GM12878 (cell line): ENCODE measurements around the gene PAPPA. TPM values are rescaled to one million over a fixed set of nuclear protein-coding genes. Genes with fewer than 3 reads are reported as not detected.

Source experiments
- ATAC-seq: fragments of 200-7000 bp; cut with Tn5 transposase; 3 replicates; pipeline ENCODE4 v1.9.1; 2020; ENCODE audit warnings: mild to moderate bottlenecking, moderate library complexity
- BruUV-seq: library from RNA; stranded (reverse); fragments of 400-500 nt; replicated peaks from 2 replicates; lab custom pipeline; 2021; lab: Mats Ljungman, UMichigan
- CTCF ChIA-PET: fragments of 300-600 bp; sonication (Branson Sonifier 250); formaldehyde crosslinking; extraction: SDS; loops from one replicate; lab custom pipeline; 2021; ENCODE audit warnings: inconsistent platforms; lab: Yijun Ruan, JAX
- POLR2A ChIA-PET: fragments of 350-600 bp; formaldehyde crosslinking; extraction: SDS; loops from one replicate; lab custom pipeline; 2021; ENCODE audit warnings: inconsistent platforms; lab: Charles Lee
- RAD21 ChIA-PET: fragments of 300-600 bp; sonication (Branson Sonifier 250); formaldehyde crosslinking; loops from one replicate; lab custom pipeline; 2023; ENCODE audit warnings: antibody characterized with exemption; ENCODE audit not compliant: unreplicated experiment; lab: Charles Lee
- SMC1A ChIA-PET: fragments of 300-600 bp; sonication (Branson Sonifier 250); formaldehyde crosslinking; loops from one replicate; lab custom pipeline; 2023; ENCODE audit not compliant: unreplicated experiment, uncharacterized antibody; lab: Charles Lee
- DNase-seq: peaks from one replicate; pipeline ENCODE4 v3.0.0-alpha.2; 2011; ENCODE audit warnings: low read depth, low spot score
- FAIRE-seq: peaks from 3 replicates; lab custom pipeline; 2011; peaks lifted over from hg19 to GRCh38; lab: Jason Lieb, UNC
- H2AFZ ChIP-seq: 2 replicates; pipeline ENCODE4 v1.6.0; 2011; ENCODE audit warnings: low read depth, low read length, control low read depth; ENCODE audit not compliant: control insufficient read depth
- H3K27ac ChIP-seq: 2 replicates; pipeline ENCODE4 v1.5.1; 2011; ENCODE audit warnings: control low read depth; ENCODE audit not compliant: control insufficient read depth, insufficient read depth
- H3K27me3 ChIP-seq, 2 experiments: replicated peaks in 1 of 2; 2 replicates each; pipeline versions ENCODE4 v1.6.0 to v1.6.1; 2011; ENCODE audit warnings: low read length in 1 of 2; ENCODE audit not compliant: control insufficient read depth in 2 of 2, insufficient read depth in 2 of 2
- H3K36me3 ChIP-seq, 2 experiments: 2 replicates each; pipeline ENCODE4 v1.5.1; 2011; ENCODE audit warnings: low read length in 1 of 2; ENCODE audit not compliant: control insufficient read depth in 2 of 2, insufficient read depth in 2 of 2
- H3K4me1 ChIP-seq: 2 replicates; pipeline ENCODE4 v1.6.1; 2011; ENCODE audit warnings: mild to moderate bottlenecking, low read length, moderate library complexity, mixed read lengths; ENCODE audit not compliant: control insufficient read depth, insufficient read depth
- H3K4me2 ChIP-seq: 2 replicates; pipeline ENCODE4 v1.6.0; 2011; ENCODE audit warnings: control low read depth; ENCODE audit not compliant: control insufficient read depth, insufficient read depth
- H3K4me3 ChIP-seq: fragments of 200-600 bp; sonication (generic); 2 replicates; pipeline ENCODE4 v1.5.1; 2016
- H3K79me2 ChIP-seq: 2 replicates; pipeline ENCODE4 v1.6.0; 2011; ENCODE audit warnings: low read length; ENCODE audit not compliant: control insufficient read depth, insufficient read depth
- H3K9ac ChIP-seq: 2 replicates; pipeline ENCODE4 v1.8.0; 2011; ENCODE audit warnings: low read length, control low read depth, mixed read lengths; ENCODE audit not compliant: control insufficient read depth, insufficient read depth
- H3K9me3 ChIP-seq: replicated peaks from 3 replicates; pipeline ENCODE4 v1.5.1; 2011; ENCODE audit warnings: mild to moderate bottlenecking, low read length; ENCODE audit not compliant: control insufficient read depth, insufficient read depth
- H4K20me1 ChIP-seq: 2 replicates; pipeline ENCODE4 v1.6.0; 2011; ENCODE audit not compliant: control insufficient read depth, insufficient read depth
- MTA3 ChIP-seq: IDR thresholded peaks from 2 replicates; pipeline ENCODE4 v1.6.1; 2012; ENCODE audit warnings: low read length, inconsistent platforms, borderline replicate concordance
- NFIC ChIP-seq: IDR thresholded peaks from 2 replicates; pipeline ENCODE4 v1.6.1; 2012; ENCODE audit warnings: low read depth, mild to moderate bottlenecking, inconsistent platforms, low read length, moderate library complexity
- SMAD1 ChIP-seq: fragments of 450-650 bp; IDR thresholded peaks from 2 replicates; pipeline ENCODE4 v1.6.1; 2018; ENCODE audit warnings: mild to moderate bottlenecking, low read depth; ENCODE audit not compliant: partially characterized antibody
- SUPT20H ChIP-seq: IDR thresholded peaks from 2 replicates; pipeline ENCODE4 v1.6.1; 2011; ENCODE audit warnings: low read depth, mild to moderate bottlenecking, low read length, moderate library complexity, borderline replicate concordance; ENCODE audit not compliant: control insufficient read depth
- ZSCAN29 ChIP-seq: fragments of 450-650 bp; IDR thresholded peaks from 2 replicates; pipeline ENCODE4 v1.6.1; 2017; ENCODE audit warnings: mild to moderate bottlenecking, moderate library complexity
- WGBS: methylation state at CpG from one replicate; pipeline ENCODE4 v1.1.6; 2016; ENCODE audit warnings: low lambda C conversion rate; ENCODE audit not compliant: insufficient replicate concordance, insufficient coverage; ENCODE audit errors: missing lambda C conversion rate; 5-methylcytosine and 5-hydroxymethylcytosine counted together
- in situ Hi-C: fragments of 300-500 bp; cut with MboI; formaldehyde crosslinking; loops from 9 replicates; pipeline ENCODE4 v1.14.3; 2018; ENCODE audit warnings: mixed read lengths
- intact Hi-C: fragments of 100-400 bp; cut with micrococcal nuclease; formaldehyde crosslinking; loops from one replicate; pipeline ENCODE4 v1.14.2; 2022; ENCODE audit not compliant: unreplicated experiment
- polyA plus RNA-seq, 11 experiments: library from polyadenylated mRNA; depleted of rRNA in 4 of 11; unstranded in 6 of 11; stranded (reverse) in 5 of 11; fragments of >200 nt; fragmentation: Nextera tagmentation in 4 of 11; fragmentation: Illumina TruSeq in 1 of 11; extraction: Ambion mirVana in 4 of 11; extraction: Trizol in 1 of 11; gene quantifications; 1 replicate in 1 of 11; 2 replicates in 10 of 11; pipeline versions ENCODE4 v1.2.1 to v1.2.3, GENCODE V29; 2011 to 2016; ENCODE audit warnings: inconsistent platforms in 2 of 11, missing spikeins in 2 of 11, low read depth in 1 of 11
- total RNA-seq, 4 experiments: library from RNA; depleted of rRNA in 3 of 4; stranded (reverse); fragments of >200 nt in 3 of 4; fragmentation: Illumina TruSeq in 1 of 4; extraction: Trizol in 1 of 4; gene quantifications; 2 replicates each; pipeline versions ENCODE4 v1.2.1 to v1.2.3, GENCODE V29; 2013 to 2021
- TF ChIP-seq, protein P1 (sequence below): fragments of 450-650 bp; IDR thresholded peaks from 2 replicates; pipeline ENCODE4 v1.6.1; 2014; ENCODE audit warnings: mild to moderate bottlenecking
- TF ChIP-seq, protein P2 (sequence below): IDR thresholded peaks from 2 replicates; pipeline ENCODE4 v1.6.1; 2012; ENCODE audit warnings: low read depth, low read length, improper control_type of control experiment

Gene PAPPA
- total and polyA plus RNA-seq, 10 of the 15 experiments (the other 5 are each of a cell fraction or from before 2014, with no cell fraction given): under 0.01 to 0.19 (median 0.02) TPM; not detected in 4

DNA sequence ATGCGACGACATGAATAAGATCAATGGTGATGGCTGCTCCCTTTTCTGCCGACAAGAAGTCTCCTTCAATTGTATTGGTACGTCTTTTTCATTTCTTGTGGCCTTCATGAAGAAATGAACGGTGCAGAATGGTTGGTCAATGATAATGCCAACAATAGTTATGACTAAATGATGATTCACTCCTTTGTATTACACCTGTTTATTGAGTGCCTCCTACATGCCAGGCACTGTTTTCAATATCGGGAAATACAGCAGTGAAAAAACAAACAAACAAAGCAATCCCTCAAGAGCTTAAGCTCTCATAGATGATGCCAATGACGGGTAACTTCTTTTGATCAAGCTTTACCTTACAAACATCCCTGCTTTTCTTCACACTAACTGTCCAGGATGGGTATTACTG is 117.7 kb downstream of the PAPPA start:
- BruUV-seq: no TSS peak
- Histone ChIP-seq H3K79me2 (no peaks in the 10 kb centered on the region), H3K9me3 (no peaks in the 10 kb centered on the region), H4K20me1 (no peaks in the 10 kb centered on the region), H3K4me3 (no peak overlapping the region), H3K4me2 (no peak overlapping the region), H3K36me3 (no peaks in the 10 kb centered on the region), H2AFZ (no peak overlapping the region), H3K27me3 (no peaks in the 10 kb centered on the region; a peak in 1 of 4 replicates), H3K4me1 (no peaks in the 10 kb centered on the region), H3K9ac (no peak overlapping the region), H3K27ac (no peak overlapping the region)
- whole genome bisulfite sequencing: 45% methylated on average over 7 of the region's 7 CpGs
- TF ChIP-seq, protein P1, sequence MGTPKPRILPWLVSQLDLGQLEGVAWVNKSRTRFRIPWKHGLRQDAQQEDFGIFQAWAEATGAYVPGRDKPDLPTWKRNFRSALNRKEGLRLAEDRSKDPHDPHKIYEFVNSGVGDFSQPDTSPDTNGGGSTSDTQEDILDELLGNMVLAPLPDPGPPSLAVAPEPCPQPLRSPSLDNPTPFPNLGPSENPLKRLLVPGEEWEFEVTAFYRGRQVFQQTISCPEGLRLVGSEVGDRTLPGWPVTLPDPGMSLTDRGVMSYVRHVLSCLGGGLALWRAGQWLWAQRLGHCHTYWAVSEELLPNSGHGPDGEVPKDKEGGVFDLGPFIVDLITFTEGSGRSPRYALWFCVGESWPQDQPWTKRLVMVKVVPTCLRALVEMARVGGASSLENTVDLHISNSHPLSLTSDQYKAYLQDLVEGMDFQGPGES: no peak
- TF ChIP-seq, protein P2, sequence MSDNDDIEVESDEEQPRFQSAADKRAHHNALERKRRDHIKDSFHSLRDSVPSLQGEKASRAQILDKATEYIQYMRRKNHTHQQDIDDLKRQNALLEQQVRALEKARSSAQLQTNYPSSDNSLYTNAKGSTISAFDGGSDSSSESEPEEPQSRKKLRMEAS: no peak
- TF ChIP-seq SMAD1 (no peak), NFIC (no peak), MTA3 (no peak), ZSCAN29 (no peak), SUPT20H (no peak)
- RAD21 ChIA-PET: no interaction called here
- DNase-seq (no peak), FAIRE-seq (no peak), ATAC-seq (no peak)
- in situ Hi-C loops (no loop called here), intact Hi-C loops (no loop called here)
- CTCF ChIA-PET: no interaction called here
- SMC1A ChIA-PET: no interaction called here
- POLR2A ChIA-PET: no interaction called here
